HG03066 (cell line): ENCODE measurements around the gene CCDC27.
"Not testable (repeated sequence)": the region's sequence is repeated elsewhere in the genome, so short reads cannot be mapped to it uniquely, and the experiment has no call there.

Experiments
- ATAC-seq: cut with Tn5 transposase; IDR thresholded peaks from one replicate; pipeline ENCODE4 v1.9.1; 2021; ENCODE audit warnings: low read depth; ENCODE audit not compliant: unreplicated experiment

Gene CCDC27

GRCh38 chr1:3735027-3735681 lies 17.1 kb upstream of the CCDC27 start:
- no peak for ATAC-seq

- ATAC-seq, result no peak
These were observed 16.6 kb upstream of the CCDC27 start for GRCh38 chr1:3735688-3736087.

- ATAC-seq, result no peak
These were observed 16.1 kb upstream of the CCDC27 start for GRCh38 chr1:3736131-3736561.

- no peak for ATAC-seq
These were observed 15.5 kb upstream of the CCDC27 start for GRCh38 chr1:3736708-3737107.

GRCh38 chr1:3738943-3739342 lies 13.3 kb upstream of the CCDC27 start:
- no peak for ATAC-seq

- ATAC-seq, result no peak
These were observed 12.2 kb upstream of the CCDC27 start for GRCh38 chr1:3740042-3740441.

GRCh38 chr1:3740752-3741151 lies 11.5 kb upstream of the CCDC27 start:
- ATAC-seq, result no peak

GRCh38 chr1:3741566-3742438 lies 10.4 kb upstream of the CCDC27 start:
- no peak for ATAC-seq

GRCh38 chr1:3742439-3743298 lies 9.6 kb upstream of the CCDC27 start:
- ATAC-seq, result no peak

- ATAC-seq, result no peak
These were observed 8.8 kb upstream of the CCDC27 start for GRCh38 chr1:3743421-3743820.

GRCh38 chr1:3743826-3744225 lies 8.4 kb upstream of the CCDC27 start:
- ATAC-seq, result no peak

- no peak for ATAC-seq
These were observed 7.6 kb upstream of the CCDC27 start for GRCh38 chr1:3744646-3745045.

GRCh38 chr1:3745071-3745470 lies 7.2 kb upstream of the CCDC27 start:
- ATAC-seq, result no peak

GRCh38 chr1:3745590-3746381 lies 6.5 kb upstream of the CCDC27 start:
- no peak for ATAC-seq

- ATAC-seq, result no peak
These were observed 5.8 kb upstream of the CCDC27 start for GRCh38 chr1:3746389-3746829.

GRCh38 chr1:3746830-3747521 lies 5.3 kb upstream of the CCDC27 start:
- peak; percentile 69 for ATAC-seq

- ATAC-seq, result no peak
These were observed 4.8 kb upstream of the CCDC27 start for GRCh38 chr1:3747522-3747848.

GRCh38 chr1:3747903-3748302 lies 4.3 kb upstream of the CCDC27 start:
- no peak for ATAC-seq

- ATAC-seq, result not testable (repeated sequence)
These were observed 3.8 kb upstream of the CCDC27 start for GRCh38 chr1:3748316-3748900.
